Measurements from ENCODE around the gene CES4A.
"Not testable (repeated sequence)": the region's sequence is repeated elsewhere in the genome, so short reads cannot be mapped to it uniquely, and the experiment has no call there.

The CES4A gene

DNA sequence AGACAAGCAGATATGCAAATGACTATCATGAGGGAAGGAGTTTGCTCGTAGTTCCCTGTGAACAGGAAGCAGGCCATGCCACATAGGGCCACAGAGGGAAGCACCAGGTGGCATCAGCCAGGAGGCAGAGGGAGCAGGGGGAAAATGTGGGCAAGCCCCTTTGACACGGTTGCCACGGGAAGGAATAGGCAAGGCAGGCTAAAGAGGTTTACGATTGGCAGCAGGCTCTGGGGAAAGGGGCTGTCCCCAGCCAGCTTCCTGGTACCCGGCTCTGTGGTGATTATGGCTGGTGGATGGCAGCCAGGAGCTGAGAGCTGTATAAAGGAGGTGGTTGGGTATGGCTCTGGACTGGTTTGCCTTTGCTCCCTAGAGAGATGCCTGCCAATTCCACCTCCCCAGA, 26.5 kb upstream of the CES4A start:
- CTCF ChIA-PET = interaction anchor here (1.1 to 4.6 kb wide), 9 partner anchors 8 to 217 kb away, joined by 3 to 39 read pairs (median 5); no protein-coding TSS in a partner anchor
- no peaks in the 10 kb centered on the region for H3K36me3 Mint-ChIP-seq
- H3K27ac Mint-ChIP-seq = peak overlapping the region; percentile 86
- H3K4me3 Mint-ChIP-seq = peak overlapping the region; percentile 44
- H3K4me1 Mint-ChIP-seq = peaks cover 42% of the 10 kb centered on the region
- DNase-seq = no peak
- H3K9me3 Mint-ChIP-seq = no peaks in the 10 kb centered on the region
- peaks cover 51% of the 10 kb centered on the region for H3K27me3 Mint-ChIP-seq

- no peak overlapping the region for H3K4me3 Mint-ChIP-seq
- no peak overlapping the region for H3K27ac Mint-ChIP-seq
- CTCF ChIA-PET = interaction anchor here (1.0 kb wide), 2 partner anchors 10 to 13 kb away, joined by 3 to 4 read pairs; no protein-coding TSS in a partner anchor
- no peak for DNase-seq
- no peaks in the 10 kb centered on the region for H3K36me3 Mint-ChIP-seq
- peaks cover 52% of the 10 kb centered on the region for H3K27me3 Mint-ChIP-seq
- H3K4me1 Mint-ChIP-seq = peaks cover 29% of the 10 kb centered on the region
- no peaks in the 10 kb centered on the region for H3K9me3 Mint-ChIP-seq
Measured at GRCh38 chr16:66964049-66964448, 24.3 kb upstream of the CES4A start.

DNA sequence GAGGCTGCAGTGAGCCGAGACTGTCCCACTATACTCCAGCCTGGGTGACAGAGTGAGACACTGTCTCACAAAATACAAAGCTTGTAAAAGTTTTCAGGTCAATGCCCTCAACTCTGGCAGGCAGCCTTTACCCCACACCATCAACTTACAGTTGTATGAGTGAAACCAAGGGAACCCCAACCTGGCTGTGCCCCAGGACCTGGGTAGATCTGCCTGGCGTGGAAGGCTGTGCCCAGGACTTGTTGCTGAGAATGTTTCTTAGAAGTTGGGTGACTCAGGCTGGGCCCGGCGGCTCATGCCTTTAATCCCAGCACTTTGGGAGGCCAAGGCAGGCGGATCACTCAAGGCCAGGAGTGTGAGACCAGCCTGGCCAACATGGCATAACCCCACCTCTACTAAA, 19.5 kb upstream of the CES4A start:
- no peaks in the 10 kb centered on the region for H3K4me1 Mint-ChIP-seq
- H3K27me3 Mint-ChIP-seq = peaks cover 56% of the 10 kb centered on the region
- H3K9me3 Mint-ChIP-seq = no peaks in the 10 kb centered on the region
- CTCF ChIA-PET = interaction anchor here (5.8 kb wide), 1 partner anchor 9 kb away, joined by 39 read pairs; the partner anchor contains the start of gene CES3
- H3K4me3 Mint-ChIP-seq = no peak overlapping the region
- no peak for DNase-seq
- H3K36me3 Mint-ChIP-seq = no peaks in the 10 kb centered on the region
- no peak overlapping the region for H3K27ac Mint-ChIP-seq

GRCh38 chr16:66970775-66971720, 17.3 kb upstream of the CES4A start:
- CTCF ChIA-PET = interaction anchor here (5.8 kb wide), 1 partner anchor 11 kb away, joined by 39 read pairs; the partner anchor contains the start of gene CES3
- DNase-seq = no peak
- Mint-ChIP-seq H3K4me3 (no peak overlapping the region), H3K27ac (no peak overlapping the region), H3K4me1 (peaks cover 13% of the 10 kb centered on the region), H3K27me3 (peaks cover 41% of the 10 kb centered on the region), H3K9me3 (no peaks in the 10 kb centered on the region), H3K36me3 (peaks cover 6% of the 10 kb centered on the region)

DNA sequence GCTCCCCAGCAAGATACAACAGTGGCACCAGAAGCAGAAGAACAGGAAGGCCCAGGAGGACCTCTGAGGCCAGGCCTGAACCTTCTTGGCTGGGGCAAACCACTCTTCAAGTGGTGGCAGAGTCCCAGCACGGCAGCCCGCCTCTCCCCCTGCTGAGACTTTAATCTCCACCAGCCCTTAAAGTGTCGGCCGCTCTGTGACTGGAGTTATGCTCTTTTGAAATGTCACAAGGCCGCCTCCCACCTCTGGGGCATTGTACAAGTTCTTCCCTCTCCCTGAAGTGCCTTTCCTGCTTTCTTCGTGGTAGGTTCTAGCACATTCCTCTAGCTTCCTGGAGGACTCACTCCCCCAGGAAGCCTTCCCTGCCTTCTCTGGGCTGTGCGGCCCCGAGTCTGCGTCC, 15.4 kb upstream of the CES4A start:
- Mint-ChIP-seq H3K9me3 (no peaks in the 10 kb centered on the region), H3K27me3 (peaks cover 27% of the 10 kb centered on the region), H3K4me3 (no peak overlapping the region), H3K4me1 (peaks cover 26% of the 10 kb centered on the region), H3K27ac (no peak overlapping the region), H3K36me3 (peaks cover 6% of the 10 kb centered on the region)
- CTCF ChIA-PET = interaction anchor here (1.4 to 7.8 kb wide), 4 partner anchors 13 to 212 kb away, joined by 4 to 65 read pairs (median 23); partner anchors contain the start of gene CES3
- no peak for DNase-seq

DNA sequence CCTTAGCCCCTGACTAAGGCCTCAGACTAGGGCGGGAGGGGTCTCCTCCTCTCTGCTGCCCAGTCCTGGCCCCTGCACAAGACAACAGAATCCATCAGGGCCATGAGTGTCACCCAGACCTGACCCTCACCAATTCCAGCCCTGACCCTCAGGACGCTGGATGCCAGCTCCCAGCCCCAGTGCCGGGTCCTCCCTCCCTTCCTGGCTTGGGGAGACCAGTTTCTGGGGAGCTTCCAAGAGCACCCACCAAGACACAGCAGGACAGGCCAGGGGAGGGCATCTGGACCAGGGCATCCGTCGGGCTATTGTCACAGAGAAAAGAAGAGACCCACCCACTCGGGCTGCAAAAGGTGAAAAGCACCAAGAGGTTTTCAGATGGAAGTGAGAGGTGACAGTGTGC, 14.7 kb upstream of the CES4A start:
- Mint-ChIP-seq H3K4me3 (no peak overlapping the region), H3K9me3 (no peaks in the 10 kb centered on the region), H3K36me3 (peaks cover 6% of the 10 kb centered on the region), H3K27ac (no peak overlapping the region), H3K4me1 (peaks cover 34% of the 10 kb centered on the region), H3K27me3 (peaks cover 27% of the 10 kb centered on the region)
- no peak for DNase-seq
- CTCF ChIA-PET = interaction anchor here (1.5 to 7.8 kb wide), 3 partner anchors 14 to 212 kb away, joined by 7 to 65 read pairs (median 39); partner anchors contain the start of gene CES3

- peaks cover 40% of the 10 kb centered on the region for H3K4me1 Mint-ChIP-seq
- not testable (repeated sequence) for DNase-seq, H3K9me3 Mint-ChIP-seq, H3K36me3 Mint-ChIP-seq
- peak overlapping the region; percentile 20 for H3K27ac Mint-ChIP-seq
- H3K4me3 Mint-ChIP-seq = peak overlapping the region; percentile 56
- H3K27me3 Mint-ChIP-seq = peaks cover 26% of the 10 kb centered on the region
- CTCF ChIA-PET = interaction anchor here (0.8 to 7.8 kb wide), 5 partner anchors 13 to 211 kb away, joined by 3 to 65 read pairs (median 7); partner anchors contain the start of gene CES3
Measured at GRCh38 chr16:66974156-66974931, 14.0 kb upstream of the CES4A start.

GRCh38 chr16:66974932-66975246, 13.5 kb upstream of the CES4A start:
- Mint-ChIP-seq H3K27ac (peak overlapping the region; percentile 20), H3K4me1 (peaks cover 44% of the 10 kb centered on the region), H3K4me3 (peak overlapping the region; percentile 56), H3K27me3 (peaks cover 21% of the 10 kb centered on the region)
- not testable (repeated sequence) for H3K36me3 Mint-ChIP-seq, H3K9me3 Mint-ChIP-seq
- peak; percentile 68 for DNase-seq
- CTCF ChIA-PET = interaction anchor here (0.8 to 7.8 kb wide), 6 partner anchors 14 to 180 kb away, joined by 3 to 65 read pairs (median 10); partner anchors contain the start of gene CES3

- Mint-ChIP-seq H3K36me3 (peaks cover 8% of the 10 kb centered on the region), H3K9me3 (no peaks in the 10 kb centered on the region), H3K4me3 (peak overlapping the region; percentile 56), H3K27ac (peak overlapping the region; percentile 67), H3K27me3 (peaks cover 16% of the 10 kb centered on the region), H3K4me1 (peaks cover 48% of the 10 kb centered on the region)
- CTCF ChIA-PET = interaction anchor here (1.1 to 7.8 kb wide), 11 partner anchors 13 to 209 kb away, joined by 3 to 65 read pairs (median 5); partner anchors contain the start of genes B3GNT9, CES3 and MATCAP1
- no peak for DNase-seq
Measured at GRCh38 chr16:66975302-66975893, 13.0 kb upstream of the CES4A start.

DNA sequence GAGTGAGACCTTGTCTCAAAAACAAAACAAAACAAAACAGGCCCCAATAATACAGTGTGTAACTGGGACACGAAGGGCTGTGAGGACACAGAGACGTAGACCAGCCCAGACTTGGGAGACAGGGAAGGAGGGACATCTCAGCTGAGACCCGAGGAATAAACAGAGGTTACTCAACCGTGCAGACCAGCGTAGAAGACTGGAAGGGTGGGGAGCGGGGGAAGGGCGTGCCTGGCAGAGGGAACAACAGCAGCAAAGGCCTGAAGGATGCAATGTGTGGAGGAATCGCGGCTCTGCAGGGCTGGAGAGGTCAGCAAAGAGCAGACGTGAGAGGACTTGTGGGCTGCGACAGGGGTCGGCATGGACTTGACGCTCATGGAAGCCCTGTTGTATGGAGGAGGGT, 11.6 kb upstream of the CES4A start:
- peaks cover 58% of the 10 kb centered on the region for H3K4me1 Mint-ChIP-seq
- H3K4me3 Mint-ChIP-seq = no peak overlapping the region
- H3K27me3 Mint-ChIP-seq = peaks cover 10% of the 10 kb centered on the region
- H3K9me3 Mint-ChIP-seq = no peaks in the 10 kb centered on the region
- H3K36me3 Mint-ChIP-seq = peaks cover 12% of the 10 kb centered on the region
- DNase-seq = no peak
- CTCF ChIA-PET = interaction anchor here (0.6 to 7.8 kb wide), 18 partner anchors 9 to 208 kb away, joined by 3 to 65 read pairs (median 4); partner anchors contain the start of genes B3GNT9, CES3 and MATCAP1
- H3K27ac Mint-ChIP-seq = no peak overlapping the region

DNA sequence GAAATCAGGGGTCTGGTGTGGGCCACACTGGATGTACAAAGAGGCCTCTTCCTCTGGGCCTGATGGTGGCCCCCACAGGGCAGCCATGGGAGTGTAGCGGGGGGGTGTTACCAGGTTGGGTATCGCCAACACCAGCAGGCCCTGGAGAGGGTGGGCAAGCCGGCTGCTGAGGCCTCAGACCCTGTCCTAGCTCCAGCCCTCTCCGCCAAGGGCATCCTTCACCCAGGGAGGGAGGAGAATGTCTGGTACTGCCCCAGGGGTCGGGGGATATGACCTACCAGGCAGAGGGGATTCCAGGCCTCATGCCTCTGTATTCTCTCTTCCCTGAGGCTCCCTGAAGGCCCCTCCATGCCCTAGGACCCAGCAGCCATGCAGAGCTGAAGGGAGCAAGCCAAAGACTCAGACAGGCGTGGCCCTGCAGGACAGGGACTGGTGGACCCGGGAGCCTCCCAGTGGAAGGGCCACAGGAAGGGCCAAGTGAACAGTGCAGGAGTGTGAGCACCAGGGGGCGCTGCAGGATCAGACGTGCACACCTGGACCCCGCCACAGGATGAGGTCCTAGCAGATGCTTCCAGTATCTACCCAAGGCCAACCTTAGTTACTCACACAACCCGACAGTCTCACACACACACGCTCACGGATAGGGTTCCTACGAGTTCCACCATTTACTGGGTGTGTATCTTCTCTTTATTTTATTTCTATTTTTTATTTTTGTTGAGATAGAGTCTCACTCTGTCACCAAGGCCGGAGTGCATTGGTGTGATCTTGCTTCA, 10.9 kb upstream of the CES4A start:
- Mint-ChIP-seq H3K27ac (peak overlapping the region; percentile 69), H3K4me1 (peaks cover 66% of the 10 kb centered on the region), H3K4me3 (no peak overlapping the region), H3K36me3 (peaks cover 18% of the 10 kb centered on the region), H3K27me3 (peaks cover 5% of the 10 kb centered on the region), H3K9me3 (no peaks in the 10 kb centered on the region)
- CTCF ChIA-PET = interaction anchor here (0.5 to 7.8 kb wide), 17 partner anchors 14 to 207 kb away, joined by 3 to 65 read pairs (median 3); partner anchors contain the start of genes B3GNT9, CES3 and MATCAP1
- DNase-seq = peak; percentile 94

- CTCF ChIA-PET = interaction anchor here (0.8 to 7.8 kb wide), 8 partner anchors 18 to 206 kb away, joined by 3 to 65 read pairs (median 5); partner anchors contain the start of genes CES3 and MATCAP1
- Mint-ChIP-seq H3K4me3 (no peak overlapping the region), H3K27ac (no peak overlapping the region), H3K36me3 (peaks cover 21% of the 10 kb centered on the region), H3K27me3 (no peaks in the 10 kb centered on the region), H3K9me3 (no peaks in the 10 kb centered on the region), H3K4me1 (peaks cover 80% of the 10 kb centered on the region)
- no peak for DNase-seq
Measured at GRCh38 chr16:66979011-66979717, 9.2 kb upstream of the CES4A start.

Measured in activated naive CD4-positive, alpha-beta T cell treated with anti-CD3 and anti-CD28 coated beads, Interleukin-2, amount 10 ng/mL, durations not matched to agents 7 days and 5 days (primary cell).